Fibroblast of skin of left biceps (primary cell): Measurements from ENCODE around the gene INHBC.

Experiments used
- DNase-seq, 2 experiments: peaks; one replicate each; pipeline ENCODE4 v3.0.0-alpha.2; 2013; ENCODE audit warnings: low read depth in 2 of 2

The INHBC gene

DNA sequence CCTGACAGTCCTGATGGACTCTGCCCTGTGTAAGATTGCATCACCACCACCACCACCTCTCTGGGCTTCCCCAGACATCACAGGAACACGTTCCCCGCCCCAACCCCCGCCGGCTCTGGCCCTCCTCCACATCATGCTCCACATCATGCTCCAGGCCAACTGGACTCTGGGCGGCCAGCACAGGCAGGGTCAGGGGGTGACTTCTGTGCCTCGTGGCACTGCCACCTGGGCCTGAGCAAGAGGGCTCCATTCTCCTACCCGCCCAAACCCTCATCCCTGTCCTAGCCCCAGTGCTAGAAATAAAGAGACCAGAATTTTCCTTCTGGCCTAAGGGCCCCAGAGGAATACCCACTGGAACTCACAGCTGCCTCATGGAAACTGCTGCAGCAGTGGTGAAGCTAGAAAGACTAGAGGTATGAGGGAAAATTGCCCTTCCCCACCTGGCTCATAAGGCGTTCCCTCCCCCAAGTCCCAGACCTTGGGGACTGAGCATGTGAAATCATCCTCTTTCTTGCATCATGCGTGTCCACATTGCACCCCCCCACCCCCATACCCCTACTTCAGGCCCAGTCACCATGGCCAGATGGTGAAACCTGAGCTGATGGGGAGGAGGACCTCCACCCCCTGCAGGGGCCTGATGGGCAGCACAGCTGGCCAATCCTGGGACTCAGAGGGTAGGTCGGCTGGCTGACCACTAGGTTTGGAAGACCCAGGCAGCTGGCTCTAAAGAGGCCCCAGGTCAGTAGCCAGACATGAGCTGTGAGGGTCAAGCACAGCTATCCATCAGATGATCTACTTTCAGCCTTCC is 20.2 kb downstream of the INHBC start, which contains the start of gene INHBE:
TSS of gene INHBE (plus strand) at position 742 of the 808 bp plus-strand sequence. CDS start 230 bp downstream, outside the sequence.
- DNase-seq: peak; percentile 94 to 96

GRCh38 chr12:57455374-57456144 is 21.0 kb downstream of the INHBC start:
- no peak for DNase-seq

GRCh38 chr12:57456145-57456700 is 21.6 kb downstream of the INHBC start:
- DNase-seq: peak; percentile 17 to 28

DNA sequence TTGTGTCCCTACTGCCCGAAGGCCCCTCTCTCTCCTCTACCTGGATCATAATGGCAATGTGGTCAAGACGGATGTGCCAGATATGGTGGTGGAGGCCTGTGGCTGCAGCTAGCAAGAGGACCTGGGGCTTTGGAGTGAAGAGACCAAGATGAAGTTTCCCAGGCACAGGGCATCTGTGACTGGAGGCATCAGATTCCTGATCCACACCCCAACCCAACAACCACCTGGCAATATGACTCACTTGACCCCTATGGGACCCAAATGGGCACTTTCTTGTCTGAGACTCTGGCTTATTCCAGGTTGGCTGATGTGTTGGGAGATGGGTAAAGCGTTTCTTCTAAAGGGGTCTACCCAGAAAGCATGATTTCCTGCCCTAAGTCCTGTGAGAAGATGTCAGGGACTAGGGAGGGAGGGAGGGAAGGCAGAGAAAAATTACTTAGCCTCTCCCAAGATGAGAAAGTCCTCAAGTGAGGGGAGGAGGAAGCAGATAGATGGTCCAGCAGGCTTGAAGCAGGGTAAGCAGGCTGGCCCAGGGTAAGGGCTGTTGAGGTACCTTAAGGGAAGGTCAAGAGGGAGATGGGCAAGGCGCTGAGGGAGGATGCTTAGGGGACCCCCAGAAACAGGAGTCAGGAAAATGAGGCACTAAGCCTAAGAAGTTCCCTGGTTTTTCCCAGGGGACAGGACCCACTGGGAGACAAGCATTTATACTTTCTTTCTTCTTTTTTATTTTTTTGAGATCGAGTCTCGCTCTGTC is 22.3 kb downstream of the INHBC start:
- DNase-seq: no peak

- DNase-seq: no peak
Measured at GRCh38 chr12:57458665-57459054, 24.1 kb downstream of the INHBC start.

GRCh38 chr12:57459055-57459749 is 24.6 kb downstream of the INHBC start:
- DNase-seq: peak; percentile 89 to 91

DNA sequence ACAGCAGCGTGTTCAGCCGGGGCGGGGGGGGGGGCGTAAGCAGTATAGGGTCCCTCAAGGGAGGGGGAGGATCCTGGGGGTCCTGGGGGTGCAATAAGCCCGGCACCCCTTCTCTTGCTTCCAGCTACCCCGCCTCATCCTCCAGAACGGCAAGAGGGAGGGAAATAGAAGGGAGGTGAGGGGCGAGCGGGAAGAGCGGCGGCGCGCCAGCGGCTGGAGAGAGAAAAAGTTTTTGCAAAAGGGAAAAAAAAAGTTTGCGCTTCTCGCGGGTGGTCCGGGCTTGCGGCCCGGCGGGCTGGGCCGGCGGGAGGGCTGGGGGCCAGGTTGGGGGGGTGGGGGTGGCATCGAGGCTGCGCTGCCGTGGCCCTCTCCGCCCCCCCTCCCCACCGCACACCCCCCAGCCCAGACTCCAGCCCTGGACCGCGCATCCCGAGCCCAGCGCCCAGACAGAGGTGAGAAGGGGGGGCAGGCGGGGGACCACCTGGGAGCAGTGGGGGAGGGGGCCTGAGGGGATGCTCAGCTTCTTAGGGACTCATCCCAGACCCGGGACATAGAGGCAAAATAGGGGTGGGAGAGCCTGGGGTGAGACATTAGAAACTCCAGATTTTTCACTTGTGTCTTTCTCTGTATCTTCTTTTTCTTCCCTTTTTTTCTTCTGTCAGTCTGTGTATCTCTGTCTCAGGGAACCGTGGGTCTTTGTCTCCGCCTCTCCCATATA is 25.3 kb downstream of the INHBC start, which contains the start of gene GLI1:
TSS of gene GLI1 (plus strand) at position 36 of the 718 bp plus-strand sequence. CDS start 3,907 bp downstream, outside the sequence.
- peak in 1 of 2 experiments; percentile 15 for DNase-seq

GRCh38 chr12:57460468-57460784 is 25.8 kb downstream of the INHBC start:
- DNase-seq: no peak

GRCh38 chr12:57460841-57461275 is 26.3 kb downstream of the INHBC start:
- DNase-seq: no peak

DNA sequence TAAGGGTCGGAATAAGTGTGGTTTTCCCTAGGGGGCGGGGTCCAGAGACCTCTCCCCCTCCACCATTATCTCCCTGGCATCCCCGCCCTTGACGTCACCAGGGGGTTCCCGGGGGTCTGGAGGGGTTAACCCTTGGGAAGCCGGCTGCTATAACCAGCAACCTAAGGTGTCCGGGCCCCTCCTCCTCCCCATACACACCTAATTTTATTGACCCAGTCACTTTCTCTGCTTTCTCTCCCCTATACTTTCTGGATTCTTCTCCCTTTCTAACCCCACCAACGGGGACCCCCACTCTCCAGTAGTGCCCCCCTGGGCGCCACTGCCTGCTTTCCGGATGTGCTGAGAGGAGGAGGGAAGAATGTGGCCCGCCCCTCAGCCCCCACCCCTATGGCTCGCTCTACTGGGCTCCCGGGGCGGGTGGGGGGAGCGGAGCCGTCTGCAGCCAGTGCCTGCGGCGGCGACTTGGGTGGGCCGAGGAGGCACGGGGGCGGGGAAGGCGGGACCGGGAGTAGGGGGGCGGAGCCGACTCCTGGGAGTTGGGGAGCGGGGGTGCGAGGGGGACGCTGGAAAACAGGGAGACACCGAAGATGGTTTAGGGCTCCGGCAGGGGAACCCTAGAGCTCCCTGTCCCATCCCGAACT is 26.8 kb downstream of the INHBC start:
- DNase-seq: peak; percentile 49 to 62

DNA sequence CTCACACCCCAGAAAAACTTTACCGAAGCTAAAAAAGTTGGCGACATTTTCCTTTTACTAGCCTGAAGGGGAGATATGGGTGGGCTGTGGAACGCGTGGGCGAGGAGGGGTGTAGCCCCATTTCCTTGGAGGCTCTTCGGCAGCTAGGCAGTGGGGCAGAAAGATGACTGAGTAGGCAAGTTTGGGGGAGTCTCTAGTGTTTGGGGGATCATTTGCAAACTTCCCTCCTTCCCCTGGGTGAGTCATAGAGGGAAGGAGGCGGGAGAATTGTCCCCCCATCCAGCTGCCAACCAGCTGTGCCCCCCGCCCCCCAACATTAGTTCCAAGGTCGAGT is 27.3 kb downstream of the INHBC start:
- peak in 1 of 2 experiments; percentile 23 for DNase-seq

- DNase-seq: peak; percentile 82 to 84
Measured at GRCh38 chr12:57462251-57462911, 27.8 kb downstream of the INHBC start.

DNA sequence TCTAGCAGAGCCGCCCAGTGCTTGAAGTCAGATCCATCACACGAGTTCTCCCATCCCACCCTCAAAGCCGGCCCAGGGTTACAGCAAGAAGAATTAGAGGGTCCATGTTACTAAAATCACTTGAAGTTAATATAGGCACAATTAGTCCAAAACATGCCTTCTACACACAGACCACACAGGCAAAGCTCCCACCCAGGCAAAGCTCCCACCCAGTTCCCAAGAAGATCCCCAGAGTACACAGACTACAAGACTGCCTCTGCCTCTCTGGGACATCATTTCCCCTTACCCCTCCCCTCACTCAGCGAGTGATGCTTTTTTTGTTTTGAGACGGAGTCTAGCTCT is 28.3 kb downstream of the INHBC start:
- DNase-seq: no peak

- DNase-seq: no peak
Measured at GRCh38 chr12:57464569-57464968, 30.0 kb downstream of the INHBC start.

DNA sequence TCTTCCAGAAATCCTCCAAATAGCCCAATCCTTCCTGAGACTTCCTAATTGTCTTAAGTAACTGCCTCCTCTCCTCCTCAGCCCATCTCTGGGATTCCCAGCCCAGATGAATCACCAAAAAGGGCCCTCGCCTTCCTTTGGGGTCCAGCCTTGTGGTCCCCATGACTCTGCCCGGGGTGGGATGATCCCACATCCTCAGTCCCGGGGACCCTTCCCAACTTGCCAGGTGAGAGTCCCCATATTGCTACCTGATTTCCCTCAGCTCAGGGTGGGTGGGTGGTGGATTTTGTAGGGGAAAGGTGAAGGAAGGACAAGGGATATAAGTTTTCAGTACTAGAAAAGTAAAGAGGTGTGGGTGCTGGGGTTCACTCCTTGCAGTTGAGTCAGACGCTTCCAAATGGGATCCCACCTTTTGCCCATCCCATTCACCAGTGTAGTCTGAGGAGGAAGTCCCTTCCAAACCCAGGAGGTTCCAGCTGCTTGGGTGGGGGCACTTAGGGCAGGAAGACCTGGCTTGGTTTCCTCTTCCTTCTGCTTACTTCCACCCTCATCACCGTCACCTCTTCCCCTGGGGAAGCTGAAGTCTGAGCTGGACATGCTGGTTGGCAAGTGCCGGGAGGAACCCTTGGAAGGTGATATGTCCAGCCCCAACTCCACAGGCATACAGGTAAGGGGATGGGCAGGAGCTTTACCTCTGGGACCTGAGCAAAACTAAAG is 30.6 kb downstream of the INHBC start:
- no peak for DNase-seq

DNA sequence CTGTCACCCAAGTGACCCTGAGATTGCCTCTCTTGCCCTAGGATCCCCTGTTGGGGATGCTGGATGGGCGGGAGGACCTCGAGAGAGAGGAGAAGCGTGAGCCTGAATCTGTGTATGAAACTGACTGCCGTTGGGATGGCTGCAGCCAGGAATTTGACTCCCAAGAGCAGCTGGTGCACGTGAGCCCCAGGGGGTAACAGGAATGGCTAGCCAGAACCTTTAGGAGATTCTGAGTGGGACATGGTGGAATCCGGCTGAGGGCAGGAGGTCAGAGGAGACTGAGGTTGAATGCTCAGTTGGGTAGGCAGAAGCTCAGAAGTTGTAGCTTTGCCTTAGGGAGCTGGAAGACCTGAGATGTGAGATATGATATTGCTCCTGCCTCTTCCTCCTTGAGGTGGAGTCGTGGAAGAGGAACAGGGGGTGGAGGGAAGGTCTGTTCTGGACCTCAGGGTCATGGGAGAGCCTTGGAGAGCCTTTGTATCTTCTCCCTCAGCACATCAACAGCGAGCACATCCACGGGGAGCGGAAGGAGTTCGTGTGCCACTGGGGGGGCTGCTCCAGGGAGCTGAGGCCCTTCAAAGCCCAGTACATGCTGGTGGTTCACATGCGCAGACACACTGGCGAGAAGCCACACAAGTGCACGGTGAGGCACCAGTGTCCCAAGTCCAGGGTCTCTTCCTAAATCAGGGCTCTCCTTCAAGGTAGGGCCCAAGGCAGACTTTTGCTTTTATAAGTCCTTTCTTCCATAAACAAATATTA is 31.3 kb downstream of the INHBC start:
- DNase-seq: no peak

DNA sequence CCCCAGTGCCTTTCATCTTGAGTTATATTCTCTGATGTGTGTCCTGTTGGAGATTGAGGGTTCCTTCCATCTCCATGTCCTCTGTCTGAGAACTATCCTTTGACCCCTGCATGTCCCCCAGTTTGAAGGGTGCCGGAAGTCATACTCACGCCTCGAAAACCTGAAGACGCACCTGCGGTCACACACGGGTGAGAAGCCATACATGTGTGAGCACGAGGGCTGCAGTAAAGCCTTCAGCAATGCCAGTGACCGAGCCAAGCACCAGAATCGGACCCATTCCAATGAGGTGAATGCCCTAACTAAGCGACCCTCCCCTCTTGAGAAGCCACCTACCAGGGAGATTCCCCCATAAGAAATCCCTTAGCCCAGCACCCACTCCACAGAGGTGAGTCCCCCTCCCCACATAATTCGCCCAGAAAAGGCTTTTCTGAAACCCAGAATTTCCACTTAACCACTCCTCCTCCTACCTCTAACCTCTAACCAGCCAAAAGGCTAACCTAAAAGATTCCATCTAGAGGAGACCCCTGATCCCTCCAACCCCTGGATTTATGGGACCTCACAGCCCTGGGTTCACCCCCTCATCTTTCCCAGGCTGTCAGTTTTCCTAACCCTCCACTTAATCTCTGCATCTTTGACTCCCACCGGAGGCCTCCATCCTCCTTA is 32.8 kb downstream of the INHBC start:
- no peak for DNase-seq

GRCh38 chr12:57467915-57468314 is 33.3 kb downstream of the INHBC start:
- no peak for DNase-seq
